Inflammatory macrophage treated with lipopolysaccharide for 1 hour (primary cell): ENCODE measurements around the gene NRGN.

Experiments
- DNase-seq, 2 donors: peaks; one replicate each; pipeline ENCODE4 v3.0.0-alpha.2; 2020 to 2022

NRGN gene

GRCh38 chr11:124742555-124742954 is 2.8 kb downstream of the NRGN start:
- peak; percentile 43 to 59 for DNase-seq

- no peak for DNase-seq
Measured at GRCh38 chr11:124743050-124743449, 3.3 kb downstream of the NRGN start.

- no peak for DNase-seq
Measured at GRCh38 chr11:124745270-124745834, 5.6 kb downstream of the NRGN start.

DNA sequence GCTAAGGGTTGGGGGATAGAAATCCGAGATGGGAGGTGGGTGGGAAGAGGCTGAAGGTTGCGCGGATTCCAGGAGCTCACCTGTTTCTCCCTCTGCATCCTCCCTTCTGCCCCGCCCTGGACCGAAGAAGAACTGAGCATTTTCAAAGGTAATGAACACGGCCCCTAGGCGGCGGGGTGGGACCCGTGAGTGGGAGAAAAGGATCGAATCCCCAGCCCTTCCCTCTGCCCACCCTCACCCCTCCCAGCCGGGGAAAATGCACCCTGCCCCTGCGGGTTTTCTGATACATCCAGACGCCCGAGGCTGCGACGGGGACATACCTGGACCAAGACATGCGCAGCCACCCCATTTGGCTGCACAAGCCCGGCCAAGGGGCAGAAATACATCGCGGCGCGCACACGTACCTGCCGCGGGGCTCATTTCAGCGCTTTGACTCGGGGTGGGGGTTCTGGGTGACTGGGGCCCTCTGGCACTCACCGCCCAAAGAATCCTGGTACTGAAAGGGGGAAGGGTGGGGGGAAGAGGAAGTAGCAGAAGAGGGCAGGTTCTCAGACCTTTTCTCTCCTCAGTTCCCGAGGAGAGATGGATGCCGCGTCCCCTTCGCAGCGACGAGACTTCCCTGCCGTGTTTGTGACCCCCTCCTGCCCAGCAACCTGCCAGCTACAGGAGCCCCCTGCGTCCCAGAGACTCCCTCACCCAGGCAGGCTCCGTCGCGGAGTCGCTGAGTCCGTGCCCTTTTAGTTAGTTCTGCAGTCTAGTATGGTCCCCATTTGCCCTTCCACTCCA is 6.3 kb downstream of the NRGN start:
- no peak for DNase-seq

DNA sequence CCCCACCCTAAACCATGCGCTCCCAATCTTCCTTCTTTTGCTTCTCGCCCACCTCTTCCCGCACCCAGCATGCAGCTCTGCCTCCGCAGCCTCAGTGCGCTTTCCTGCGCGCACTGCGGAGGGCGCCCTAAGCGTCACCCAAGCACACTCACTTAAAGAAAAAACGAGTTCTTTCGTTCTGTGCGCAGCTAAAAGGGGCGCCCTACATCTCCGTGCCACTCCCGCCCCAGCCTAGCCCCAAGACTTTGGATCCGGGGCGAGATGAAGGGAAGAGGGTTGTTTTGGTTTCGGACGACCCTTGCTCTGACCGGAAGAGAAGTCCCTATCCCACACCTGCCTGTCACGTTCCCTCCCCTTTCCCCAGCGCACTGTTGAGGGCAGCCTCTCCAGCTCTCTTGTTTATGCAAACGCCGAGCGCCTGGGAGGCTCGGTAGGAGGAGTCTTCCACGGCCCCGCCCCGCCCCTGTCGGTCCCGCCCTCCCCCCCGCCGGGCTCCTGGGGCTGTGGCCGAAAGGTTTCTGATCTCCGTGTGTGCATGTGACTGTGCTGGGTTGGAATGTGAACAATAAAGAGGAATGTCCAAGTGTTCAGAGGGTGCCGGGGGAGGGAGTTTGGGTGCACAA is 7.0 kb downstream of the NRGN start:
- peak; percentile 41 to 65 for DNase-seq

DNA sequence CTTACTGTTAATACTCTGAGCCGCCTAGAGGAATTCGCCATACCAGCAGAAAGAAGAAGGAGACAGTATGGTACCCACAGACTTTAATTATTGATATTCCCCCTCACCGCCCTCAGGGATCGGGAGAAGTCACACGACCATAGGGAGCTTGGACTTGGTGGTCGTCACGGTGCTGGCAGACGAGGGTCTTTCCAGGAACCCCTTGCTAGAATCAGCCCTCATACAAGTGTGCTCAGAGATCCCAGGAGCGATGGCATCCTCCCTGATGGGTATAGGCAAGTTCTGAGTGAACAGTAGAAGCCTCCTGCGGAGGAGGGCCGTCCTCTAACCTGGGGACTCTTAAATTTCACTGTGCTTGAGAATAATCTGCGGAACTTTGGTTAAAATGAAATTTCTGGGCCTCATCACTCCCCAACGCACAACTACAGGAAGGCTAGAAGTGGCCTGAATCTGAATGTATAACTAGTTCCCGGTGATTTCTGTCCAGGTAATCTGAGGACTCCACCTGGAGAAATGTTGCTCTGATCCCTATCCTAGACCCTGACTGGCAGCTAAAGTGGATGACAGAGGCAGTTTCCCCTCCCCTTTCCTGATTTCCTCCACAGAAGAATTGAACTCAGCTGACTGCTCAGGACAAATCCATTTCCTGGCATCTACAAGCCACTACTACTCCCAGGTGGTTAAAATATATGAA is 7.8 kb downstream of the NRGN start:
- no peak for DNase-seq

- DNase-seq: no peak
Measured at GRCh38 chr11:124748100-124748418, 8.3 kb downstream of the NRGN start.

- DNase-seq: no peak
Measured at GRCh38 chr11:124748481-124749343, 9.0 kb downstream of the NRGN start.

- DNase-seq: peak; percentile 57 to 65
Measured at GRCh38 chr11:124749912-124750311, 10.2 kb downstream of the NRGN start.

- DNase-seq: no peak
Measured at GRCh38 chr11:124751391-124751740, 11.6 kb downstream of the NRGN start.

DNA sequence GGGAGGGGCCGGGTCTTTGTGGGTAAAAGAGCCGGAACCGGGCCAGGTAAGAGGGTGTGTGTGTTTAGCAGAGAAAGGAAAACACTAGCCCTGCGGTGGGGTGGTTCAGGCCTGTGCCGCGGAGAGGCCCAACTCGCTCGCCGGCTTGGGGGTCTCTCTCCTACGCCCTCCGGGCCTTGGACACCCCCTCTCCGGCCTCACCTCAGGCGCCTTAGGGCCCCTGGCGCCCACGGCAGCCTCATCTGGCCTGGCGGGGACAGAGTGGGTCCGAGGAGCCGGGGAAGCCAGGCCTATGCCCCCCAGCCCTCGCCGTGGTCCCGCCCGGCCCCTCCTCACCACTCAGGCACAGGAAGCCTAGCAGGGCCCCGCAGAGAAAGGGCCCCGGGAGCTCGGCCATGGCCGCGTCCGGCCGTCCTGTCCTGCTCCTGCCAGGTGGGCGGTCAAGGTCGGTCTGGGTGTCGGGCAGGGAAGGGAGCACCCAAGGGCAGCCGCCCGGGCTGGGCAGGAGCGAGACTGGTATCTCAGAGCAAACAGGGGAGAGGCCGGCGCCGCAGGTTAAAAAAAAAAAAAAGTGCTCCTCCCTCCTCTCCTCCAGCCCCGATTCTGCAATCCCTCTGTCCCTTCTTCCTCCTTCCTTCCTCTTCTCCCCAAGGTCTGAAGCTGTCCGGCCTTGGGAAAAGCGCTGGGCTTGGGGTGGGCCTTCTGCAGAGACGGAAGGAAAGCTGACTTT is 12.2 kb downstream of the NRGN start, which contains the start of gene VSIG2:
TSS of gene VSIG2 (minus strand) at position 515 of the 730 bp plus-strand sequence. CDS start at position 397, 118 bp downstream.
- no peak for DNase-seq

DNA sequence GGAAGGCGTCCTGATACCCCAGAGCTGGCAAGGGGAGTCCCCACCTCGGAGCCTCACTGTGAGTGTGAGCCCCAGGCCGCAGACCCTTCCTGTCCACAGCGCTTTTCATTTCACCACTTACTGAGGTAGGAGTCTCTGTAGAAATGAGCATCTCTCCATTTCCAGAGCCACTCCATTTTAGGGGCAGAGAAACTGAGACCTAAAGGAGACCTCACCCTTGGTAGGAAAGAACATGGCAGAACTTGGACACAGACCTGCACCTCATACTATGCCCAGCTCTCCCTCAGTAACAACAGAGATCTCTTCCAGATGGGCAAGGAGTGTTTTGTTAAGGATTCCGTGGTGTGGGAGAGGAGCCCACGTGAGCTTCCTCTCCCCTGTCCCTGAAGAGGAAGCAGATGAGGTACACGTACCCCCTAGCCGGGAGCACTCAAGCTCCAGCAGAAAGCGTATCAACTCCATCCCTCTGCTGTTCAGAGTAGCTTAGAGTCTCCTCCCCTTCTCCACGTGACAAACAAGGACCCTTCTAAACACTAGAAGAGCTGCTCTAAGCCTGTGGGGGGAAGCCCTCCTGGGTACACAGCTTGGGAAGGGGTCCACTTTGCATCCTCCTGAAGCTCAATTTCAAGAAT is 12.8 kb downstream of the NRGN start:
- DNase-seq: no peak

DNA sequence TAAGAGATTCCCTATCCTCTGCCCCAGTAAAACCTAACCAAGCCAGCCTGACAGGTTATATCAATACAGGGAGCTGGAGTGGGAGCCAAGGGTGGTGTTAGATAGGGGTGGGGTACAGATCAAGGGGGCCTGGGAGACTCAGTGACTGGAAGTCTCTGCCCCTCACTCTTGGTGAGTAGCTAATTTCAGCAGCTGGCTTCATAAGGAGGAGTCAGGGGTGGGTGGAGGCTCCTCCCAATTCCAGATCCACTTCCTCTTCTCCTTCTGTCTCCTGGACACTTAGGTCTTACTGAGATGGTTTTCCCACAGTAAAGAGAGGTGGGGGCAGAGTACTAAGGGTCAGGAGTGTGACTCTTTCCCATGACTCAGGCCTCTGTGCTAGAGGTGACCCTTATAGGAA is 13.5 kb downstream of the NRGN start:
- DNase-seq: peak; percentile 56 to 61

GRCh38 chr11:124753624-124754023 is 13.9 kb downstream of the NRGN start:
- no peak for DNase-seq

DNA sequence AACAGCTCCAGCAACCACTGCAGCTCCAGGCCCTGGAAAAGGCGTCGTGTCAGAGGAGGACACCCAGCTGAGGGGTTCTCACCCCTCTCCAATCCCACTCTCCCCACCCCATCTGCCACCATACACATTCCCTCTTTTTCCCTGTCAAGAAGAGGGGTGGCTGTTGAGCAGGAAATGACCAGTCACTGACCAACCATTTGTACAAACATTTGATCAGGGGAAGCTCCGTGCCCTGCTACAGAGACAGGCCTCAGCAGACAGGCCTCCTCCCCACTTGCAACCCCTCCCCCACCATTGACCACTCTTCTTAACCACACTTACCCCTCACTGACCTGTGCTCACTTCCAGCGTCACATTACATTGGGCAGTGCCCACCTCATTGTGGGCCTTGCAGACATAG is 14.6 kb downstream of the NRGN start:
- DNase-seq: no peak

DNA sequence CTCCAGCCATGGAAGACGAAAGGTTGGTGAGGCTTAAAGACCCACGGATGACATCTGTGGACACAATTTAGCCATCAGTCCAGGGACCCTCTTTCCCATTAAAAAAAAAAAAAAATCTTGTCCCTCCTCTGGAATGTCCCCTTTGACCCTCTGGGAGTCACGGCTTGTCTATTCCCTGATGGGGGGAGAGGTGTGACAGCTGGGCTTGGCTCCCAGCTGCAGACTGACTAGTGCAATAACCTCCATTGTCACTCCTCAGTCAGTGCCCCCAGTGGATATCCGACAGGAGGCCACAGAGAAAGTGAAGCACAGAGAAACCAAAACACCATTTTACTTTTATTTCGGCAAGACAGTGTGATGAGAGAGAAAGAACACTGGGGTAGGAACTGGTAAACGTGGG is 15.0 kb downstream of the NRGN start:
- no peak for DNase-seq

DNA sequence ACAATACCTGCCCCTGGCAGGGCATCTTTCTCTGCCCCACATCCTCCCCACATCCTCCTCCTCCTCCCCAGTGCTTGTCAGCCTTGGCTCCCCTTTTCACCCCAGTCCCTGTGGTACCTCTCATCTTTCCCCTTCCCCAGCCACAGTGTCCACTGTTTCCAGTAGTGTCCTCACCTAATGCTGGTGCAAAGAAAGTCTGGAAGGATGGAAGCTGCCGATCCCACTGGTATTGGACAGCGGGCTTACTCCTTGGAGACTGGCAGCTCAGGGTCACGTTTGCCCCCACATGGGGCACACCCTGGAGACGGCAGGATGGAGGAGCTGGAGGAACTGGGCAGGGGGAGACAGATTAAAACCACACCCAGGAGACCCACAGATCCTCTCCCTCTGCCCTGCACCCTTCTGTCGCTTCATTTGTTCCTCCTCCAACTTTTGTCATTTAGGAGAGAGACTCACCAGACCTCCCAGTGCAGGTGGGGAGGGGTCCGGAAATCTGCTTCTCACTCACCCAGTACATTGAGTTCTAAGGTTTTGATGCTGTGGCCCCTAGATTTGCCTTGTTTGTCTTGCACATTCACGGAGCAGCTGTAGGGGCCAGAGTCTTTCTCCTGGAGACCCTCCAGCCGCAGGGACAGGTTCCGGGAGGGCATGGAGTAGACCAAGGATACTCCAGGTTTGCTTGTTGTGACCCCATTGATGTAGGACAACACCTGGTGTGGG is 16.5 kb downstream of the NRGN start:
- DNase-seq: no peak

DNA sequence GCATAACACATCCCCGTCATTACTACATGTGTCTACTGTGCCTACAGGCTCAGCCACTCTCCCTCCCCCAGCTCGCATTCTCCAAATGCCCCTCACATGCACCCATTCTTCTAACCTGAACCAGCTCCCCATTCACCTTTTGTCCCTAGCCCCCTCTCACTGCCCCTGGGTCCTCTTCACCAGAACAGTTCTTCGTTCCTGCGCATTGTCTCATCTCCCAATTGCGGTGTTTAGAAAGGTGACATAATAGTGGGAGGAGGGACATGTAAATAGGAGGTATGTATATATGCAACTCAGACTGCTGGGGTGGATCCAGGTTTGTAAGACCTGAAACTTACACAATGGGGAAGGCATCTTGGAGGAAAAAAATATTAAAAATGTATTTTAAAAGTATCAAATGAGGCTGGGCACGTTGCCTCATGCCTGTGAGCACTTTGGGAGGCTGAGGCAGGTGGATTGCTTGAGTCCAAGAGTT is 17.0 kb downstream of the NRGN start:
- no peak for DNase-seq

DNA sequence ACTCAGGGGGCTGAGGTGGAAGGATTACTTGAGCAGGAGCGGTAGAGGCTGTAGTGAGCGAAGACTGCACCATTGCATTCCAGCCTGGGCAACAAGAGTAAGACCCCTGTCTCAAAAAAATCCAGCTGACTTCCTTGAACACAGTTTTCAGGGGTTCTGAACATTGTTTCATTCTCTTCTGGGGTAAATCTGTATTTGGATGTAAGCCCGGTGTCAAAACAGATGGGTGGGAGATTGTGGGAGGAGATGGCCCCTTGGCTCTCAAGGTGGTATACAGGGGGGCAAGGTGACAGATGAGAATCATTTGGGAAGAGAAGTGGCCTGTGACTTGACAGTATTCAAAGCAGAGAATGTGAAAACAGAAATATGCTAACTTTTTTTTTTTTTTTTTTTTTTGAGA is 17.6 kb downstream of the NRGN start:
- DNase-seq: no peak

GRCh38 chr11:124758355-124759265 is 18.9 kb downstream of the NRGN start:
- DNase-seq: peak; percentile 62 to 65
